K562 (cell line): ENCODE results near the gene USP10. TPM values are rescaled to one million over a fixed set of nuclear protein-coding genes. Genes with fewer than 3 reads are reported as not detected.

Source experiments
- ASH1L ChIP-seq: fragments of 450-650 bp; IDR thresholded peaks from 2 replicates; pipeline ENCODE4 v1.6.1; 2018; ENCODE audit warnings: borderline replicate concordance, mild to moderate bottlenecking, low read depth; ENCODE audit not compliant: partially characterized antibody
- CBFA2T2 ChIP-seq: fragments of 450-650 bp; conservative IDR thresholded peaks from 2 replicates; pipeline ENCODE4 v1.6.1; 2017; ENCODE audit warnings: mild to moderate bottlenecking
- CREB3 ChIP-seq: fragments of 450-650 bp; conservative IDR thresholded peaks from 2 replicates; pipeline ENCODE4 v1.6.1; 2016; ENCODE audit warnings: missing genetic modification characterization, low read depth, mild to moderate bottlenecking, missing compliant biosample characterization, moderate library complexity
- HMGN3 ChIP-seq: IDR thresholded peaks from 2 replicates; pipeline ENCODE4 v1.6.1; 2011; ENCODE audit warnings: borderline replicate concordance, low read depth, mild to moderate bottlenecking, mixed read lengths, low read length; ENCODE audit not compliant: insufficient read length; ENCODE audit errors: extremely low read depth
- HMGXB4 ChIP-seq: sonication (generic); formaldehyde crosslinking; IDR thresholded peaks from 2 replicates; pipeline ENCODE4 v1.8.1; 2023; ENCODE audit warnings: mild to moderate bottlenecking, missing genetic modification reagents
- MEIS2 ChIP-seq: fragments of 450-650 bp; IDR thresholded peaks from 2 replicates; pipeline ENCODE4 v1.6.1; 2014; ENCODE audit warnings: mild to moderate bottlenecking; ENCODE audit not compliant: partially characterized antibody
- NCOA2 ChIP-seq, 2 experiments: fragments of 450-650 bp; IDR thresholded peaks; 2 replicates each; pipeline ENCODE4 v1.6.1; 2018; ENCODE audit warnings: mild to moderate bottlenecking in 2 of 2, moderate library complexity in 1 of 2; ENCODE audit not compliant: partially characterized antibody in 2 of 2
- PHB2 ChIP-seq: fragments of 450-650 bp; IDR thresholded peaks from 2 replicates; pipeline ENCODE4 v1.6.1; 2017; ENCODE audit warnings: low read depth
- POLR2A ChIP-seq: fragments of 450-650 bp; conservative IDR thresholded peaks from 2 replicates; pipeline ENCODE4 v1.6.1; 2016
- POLR2H ChIP-seq: IDR thresholded peaks from 2 replicates; pipeline ENCODE4 v1.6.1; 2016; ENCODE audit warnings: missing genetic modification characterization, low read depth, mild to moderate bottlenecking, control low read depth, missing compliant biosample characterization, moderate library complexity
- TAF15 ChIP-seq: fragments of 200-400 bp; formaldehyde crosslinking; IDR thresholded peaks from 2 replicates; pipeline ENCODE4 v1.6.1; 2017; ENCODE audit warnings: mild to moderate bottlenecking, low read depth, low read length, moderate library complexity
- ZNF41 ChIP-seq: fragments of 250-450 bp; sonication (Bioruptor Pico); conservative IDR thresholded peaks from 2 replicates; pipeline ENCODE4 v1.4.0; 2020; ENCODE audit warnings: mild to moderate bottlenecking
- ZNF551 ChIP-seq: fragments of 250-450 bp; sonication (Bioruptor Pico); IDR thresholded peaks from 2 replicates; pipeline ENCODE4 v1.5.0; 2021; ENCODE audit warnings: mild to moderate bottlenecking, moderate library complexity
- ZNF561 ChIP-seq: fragments of 450-650 bp; formaldehyde crosslinking; conservative IDR thresholded peaks from 2 replicates; pipeline ENCODE4 v1.4.0; 2020; ENCODE audit warnings: mild to moderate bottlenecking, moderate library complexity
- polyA plus RNA-seq, 8 experiments: library from polyadenylated mRNA; depleted of rRNA in 4 of 8; stranded (reverse) in 5 of 8; unstranded in 3 of 8; fragments of >200 nt; fragmentation: Nextera tagmentation in 2 of 8; fragmentation: Illumina TruSeq in 1 of 8; extraction: Ambion mirVana in 2 of 8; extraction: Trizol in 1 of 8; gene quantifications; 2 replicates each; pipeline versions ENCODE4 v1.2.1 to v1.2.3, GENCODE V29; 2011 to 2014; ENCODE audit warnings: inconsistent platforms in 1 of 8, missing spikeins in 1 of 8
- total RNA-seq, 7 experiments: library from RNA; depleted of rRNA in 6 of 7; stranded (reverse); fragments of >200 nt in 6 of 7; fragmentation: Illumina TruSeq in 2 of 7; extraction: Trizol in 2 of 7; gene quantifications; 2 replicates each; pipeline versions ENCODE4 v1.2.1 to v1.2.3, GENCODE V29; 2011 to 2021; ENCODE audit warnings: low replicate concordance in 1 of 7

USP10 gene
- total and polyA plus RNA-seq, 9 of the 15 experiments (the other 6 are each of a cell fraction or from before 2014, with no cell fraction given): 61.7 to 197 (median 116) TPM

- no peak for TF ChIP-seq HMGXB4 (CRISPR knock-in tag)
- TF ChIP-seq ZNF41: no peak
- TF ChIP-seq ZNF551: no peak
- no peak for TF ChIP-seq ASH1L
- peak; percentile 48; the same call in 1 of the 2 replicates for TF ChIP-seq POLR2H
- no peak for TF ChIP-seq NCOA2 (IDR thresholded peaks at IDR 0.05; ENCODE audit: partially characterized antibody in 2 of 2)
- TF ChIP-seq MEIS2: peak; percentile 74
- no peak for TF ChIP-seq ZNF561
- TF ChIP-seq TAF15: no peak
- 0 out of 2 replicates have a peak, but pooled peaks have one; percentile 41 for TF ChIP-seq CREB3
- TF ChIP-seq POLR2A: peak; percentile 45; the same call in 1 of the 2 replicates
- TF ChIP-seq CBFA2T2: no peak
- no peak for TF ChIP-seq HMGN3
- no peak for TF ChIP-seq PHB2
These were observed 33.0 kb downstream of the USP10 start (continued) for GRCh38 chr16:84732674-84733352.
